ENCODE data around the gene LSM2.

LSM2 gene

DNA sequence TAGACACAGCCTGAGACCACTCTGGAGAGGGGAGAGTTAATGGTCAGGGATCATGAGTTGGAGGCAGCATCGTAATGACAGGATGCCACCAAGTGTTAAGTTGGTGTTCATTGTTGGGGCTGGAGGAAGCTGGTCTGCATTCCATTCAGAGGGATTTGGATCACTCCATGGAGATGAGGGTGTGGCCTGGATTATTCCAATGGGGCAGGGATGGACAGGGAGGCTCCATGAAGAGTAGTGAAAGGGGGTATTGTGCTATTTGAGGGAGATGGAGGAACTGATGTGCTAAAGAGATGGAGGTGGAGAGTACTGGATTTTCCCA lies 43.2 kb downstream of the LSM2 start:
- DNase-seq (ENCODE audit: low spot score): no peak
- in situ Hi-C loops (cut with MboI; ENCODE audit: low pct_unique_long_range_greater_than_20kb, low sequenced_read_pairs, unreplicated experiment): no loop called here
- TF ChIP-seq, protein P1, sequence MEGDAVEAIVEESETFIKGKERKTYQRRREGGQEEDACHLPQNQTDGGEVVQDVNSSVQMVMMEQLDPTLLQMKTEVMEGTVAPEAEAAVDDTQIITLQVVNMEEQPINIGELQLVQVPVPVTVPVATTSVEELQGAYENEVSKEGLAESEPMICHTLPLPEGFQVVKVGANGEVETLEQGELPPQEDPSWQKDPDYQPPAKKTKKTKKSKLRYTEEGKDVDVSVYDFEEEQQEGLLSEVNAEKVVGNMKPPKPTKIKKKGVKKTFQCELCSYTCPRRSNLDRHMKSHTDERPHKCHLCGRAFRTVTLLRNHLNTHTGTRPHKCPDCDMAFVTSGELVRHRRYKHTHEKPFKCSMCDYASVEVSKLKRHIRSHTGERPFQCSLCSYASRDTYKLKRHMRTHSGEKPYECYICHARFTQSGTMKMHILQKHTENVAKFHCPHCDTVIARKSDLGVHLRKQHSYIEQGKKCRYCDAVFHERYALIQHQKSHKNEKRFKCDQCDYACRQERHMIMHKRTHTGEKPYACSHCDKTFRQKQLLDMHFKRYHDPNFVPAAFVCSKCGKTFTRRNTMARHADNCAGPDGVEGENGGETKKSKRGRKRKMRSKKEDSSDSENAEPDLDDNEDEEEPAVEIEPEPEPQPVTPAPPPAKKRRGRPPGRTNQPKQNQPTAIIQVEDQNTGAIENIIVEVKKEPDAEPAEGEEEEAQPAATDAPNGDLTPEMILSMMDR (IDR thresholded peaks at IDR 0.05; ENCODE audit: extremely low read depth, insufficient read depth, missing control alignments): no peak

DNA sequence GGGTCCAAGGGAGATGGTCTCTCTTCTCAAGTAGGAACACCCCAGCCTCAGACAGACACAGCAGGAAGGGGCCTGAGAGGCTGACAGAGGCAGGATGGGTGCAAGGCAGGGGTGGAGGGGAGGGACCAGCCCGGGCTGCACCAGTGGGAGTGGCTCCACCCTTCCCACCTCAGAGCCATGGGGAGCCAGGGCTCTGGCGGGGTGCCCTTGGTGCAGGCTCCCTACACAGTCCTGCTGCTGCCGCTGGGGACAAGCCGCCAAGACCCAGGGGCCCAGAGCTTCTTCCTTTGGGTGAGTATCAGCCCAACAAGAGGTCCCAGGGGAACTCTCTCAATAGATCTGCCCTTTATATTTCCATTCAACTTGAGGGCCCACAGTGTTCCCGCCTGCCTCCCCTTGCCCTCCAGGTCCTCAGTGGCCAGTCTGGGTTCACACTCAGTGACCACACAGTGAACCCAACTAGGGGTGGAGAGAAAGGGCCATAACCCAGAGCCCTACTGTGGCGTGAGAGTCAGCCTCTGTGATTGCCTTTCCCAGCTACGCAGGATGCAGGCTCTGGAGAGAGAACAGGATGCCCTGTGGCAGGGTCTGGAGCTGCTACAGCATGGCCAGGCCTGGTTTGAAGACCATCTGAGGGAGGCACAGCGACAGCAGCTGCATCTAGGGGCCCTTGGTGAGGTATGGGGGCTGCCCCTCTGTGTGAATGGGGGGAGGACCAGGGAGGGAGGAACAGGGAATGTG lies 43.7 kb downstream of the LSM2 start:
- TF ChIP-seq, protein P1 (IDR thresholded peaks at IDR 0.05; ENCODE audit: extremely low read depth, insufficient read depth, missing control alignments): no peak
- in situ Hi-C loops (cut with MboI; ENCODE audit: low pct_unique_long_range_greater_than_20kb, low sequenced_read_pairs, unreplicated experiment): no loop called here
- no peak for DNase-seq (ENCODE audit: low spot score)

DNA sequence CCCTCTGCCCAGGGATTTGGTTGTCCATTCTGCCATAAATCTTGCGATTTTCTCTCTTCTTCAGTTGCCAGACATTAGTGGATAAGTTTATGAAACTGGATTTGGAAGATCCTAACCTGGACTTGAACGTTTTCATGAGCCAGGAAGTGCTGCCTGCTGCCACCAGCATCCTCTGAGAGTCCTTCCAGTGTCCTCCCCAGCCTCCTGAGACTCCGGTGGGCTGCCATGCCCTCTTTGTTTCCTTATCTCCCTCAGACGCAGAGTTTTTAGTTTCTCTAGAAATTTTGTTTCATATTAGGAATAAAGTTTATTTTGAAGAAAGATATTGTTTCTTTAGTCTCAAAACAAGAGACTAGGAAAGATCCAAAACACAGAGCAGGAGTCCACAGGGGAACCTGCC lies 44.4 kb downstream of the LSM2 start, which contains the start of gene SAPCD1:
TSS of gene SAPCD1 (plus strand) at position 301 of the 400 bp plus-strand sequence. CDS start 399 bp downstream, outside the sequence.
- TF ChIP-seq, protein P1 (IDR thresholded peaks at IDR 0.05; ENCODE audit: extremely low read depth, insufficient read depth, missing control alignments): no peak
- no peak for DNase-seq (ENCODE audit: low spot score)
- in situ Hi-C loops (cut with MboI; ENCODE audit: low pct_unique_long_range_greater_than_20kb, low sequenced_read_pairs, unreplicated experiment): no loop called here

DNA sequence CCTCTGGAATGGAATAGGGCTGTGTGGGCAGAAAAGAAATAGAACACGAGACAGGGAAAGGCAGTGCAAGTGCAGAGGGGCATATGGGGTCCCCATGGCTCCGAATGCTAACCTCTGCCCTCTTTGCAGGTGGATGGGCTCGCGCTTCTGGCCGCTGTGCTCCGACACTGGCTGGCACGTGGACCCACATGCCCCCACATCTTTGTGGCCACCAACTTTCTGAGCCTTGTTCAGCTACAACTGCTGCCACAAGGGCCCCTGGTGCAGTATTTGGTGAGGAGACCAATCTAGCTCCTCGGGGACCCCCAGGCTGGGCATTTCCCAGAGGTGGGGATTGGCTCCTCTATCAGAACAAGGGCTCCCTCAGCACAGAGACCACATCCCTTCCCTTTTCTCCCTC lies 45.4 kb downstream of the LSM2 start:
- DNase-seq (ENCODE audit: low spot score): no peak
- TF ChIP-seq, protein P1 (IDR thresholded peaks at IDR 0.05; ENCODE audit: extremely low read depth, insufficient read depth, missing control alignments): no peak
- in situ Hi-C loops (cut with MboI; ENCODE audit: low pct_unique_long_range_greater_than_20kb, low sequenced_read_pairs, unreplicated experiment): no loop called here

DNA sequence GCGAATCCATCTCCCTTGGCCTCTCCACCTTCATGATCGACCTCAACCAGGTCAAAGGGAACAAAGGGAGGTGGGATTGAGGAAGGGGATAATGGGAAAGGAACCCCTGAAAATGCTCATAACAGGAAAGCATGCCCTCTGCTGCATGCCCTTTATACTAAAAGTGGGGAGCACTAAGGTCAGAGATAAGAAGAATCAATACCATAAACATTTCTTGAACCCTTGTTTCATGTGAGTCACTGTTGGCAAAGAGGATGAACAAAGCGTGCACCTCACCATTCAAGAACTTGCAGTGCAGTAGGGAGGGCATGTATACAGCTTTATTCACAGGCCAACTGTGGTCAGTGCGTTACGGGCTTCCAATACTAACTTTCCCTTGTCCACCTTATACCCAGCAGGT lies 46.0 kb downstream of the LSM2 start:
- DNase-seq (ENCODE audit: low spot score): no peak
- in situ Hi-C loops (cut with MboI; ENCODE audit: low pct_unique_long_range_greater_than_20kb, low sequenced_read_pairs, unreplicated experiment): no loop called here
- TF ChIP-seq, protein P1 (IDR thresholded peaks at IDR 0.05; ENCODE audit: extremely low read depth, insufficient read depth, missing control alignments): no peak

DNA sequence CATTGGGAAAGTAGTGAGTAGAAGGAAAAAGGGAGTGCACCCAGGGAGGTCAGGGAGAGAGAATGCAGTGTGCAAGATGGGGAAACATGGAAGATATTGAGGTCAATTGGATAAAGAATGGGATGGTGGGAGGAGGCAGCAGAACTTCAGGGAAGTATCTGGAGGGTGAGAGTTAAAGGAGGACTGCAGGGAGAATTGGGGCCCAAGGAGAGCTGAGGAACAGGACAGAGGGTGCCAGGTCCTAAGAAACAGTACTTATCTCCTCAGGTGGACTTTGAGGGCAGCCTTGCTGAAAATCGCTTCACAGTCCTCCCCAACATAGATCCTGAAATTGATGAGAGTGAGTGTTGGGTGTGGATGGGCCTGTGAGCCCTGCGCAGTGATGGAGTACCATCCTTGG lies 48.5 kb downstream of the LSM2 start:
- in situ Hi-C loops (cut with MboI; ENCODE audit: low pct_unique_long_range_greater_than_20kb, low sequenced_read_pairs, unreplicated experiment): no loop called here
- TF ChIP-seq, protein P1 (IDR thresholded peaks at IDR 0.05; ENCODE audit: extremely low read depth, insufficient read depth, missing control alignments): no peak
- DNase-seq (ENCODE audit: low spot score): no peak

All from GM13977 (cell line).